Astrocyte (in vitro differentiated cells and primary cell): ENCODE data around the gene HSPA4.

Source experiments
- EZH2 ChIP-seq: IDR thresholded peaks from 2 replicates; pipeline ENCODE4 v1.6.1; 2012; ENCODE audit warnings: mild to moderate bottlenecking, low read length, inconsistent platforms; ENCODE audit not compliant: insufficient read depth
- TF ChIP-seq, protein P1 (sequence below): IDR thresholded peaks from 2 replicates; pipeline ENCODE4 v1.5.1; 2011; ENCODE audit warnings: low read depth, mild to moderate bottlenecking, inconsistent platforms, low read length, moderate library complexity; ENCODE audit not compliant: insufficient read depth

DNA sequence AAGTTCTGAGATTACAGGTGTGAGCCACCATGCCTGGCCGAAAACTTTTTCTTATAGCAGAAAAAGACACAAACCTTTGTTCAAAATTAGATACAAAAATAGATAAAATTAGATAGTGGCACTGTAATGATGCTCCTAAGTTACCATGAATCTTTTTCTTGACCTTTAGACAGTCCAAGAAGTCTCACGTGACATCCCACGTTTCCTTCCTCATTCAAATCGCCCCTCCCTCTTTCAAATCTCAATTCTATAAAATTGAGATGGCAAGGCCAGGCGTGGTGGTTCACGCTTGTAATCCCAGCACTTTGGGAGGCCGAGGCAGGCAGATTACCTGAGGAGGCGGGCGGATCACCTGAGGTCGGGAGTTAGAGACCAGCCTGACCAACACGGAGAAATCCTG is 17.7 kb upstream of the HSPA4 start:
- TF ChIP-seq, protein P1, sequence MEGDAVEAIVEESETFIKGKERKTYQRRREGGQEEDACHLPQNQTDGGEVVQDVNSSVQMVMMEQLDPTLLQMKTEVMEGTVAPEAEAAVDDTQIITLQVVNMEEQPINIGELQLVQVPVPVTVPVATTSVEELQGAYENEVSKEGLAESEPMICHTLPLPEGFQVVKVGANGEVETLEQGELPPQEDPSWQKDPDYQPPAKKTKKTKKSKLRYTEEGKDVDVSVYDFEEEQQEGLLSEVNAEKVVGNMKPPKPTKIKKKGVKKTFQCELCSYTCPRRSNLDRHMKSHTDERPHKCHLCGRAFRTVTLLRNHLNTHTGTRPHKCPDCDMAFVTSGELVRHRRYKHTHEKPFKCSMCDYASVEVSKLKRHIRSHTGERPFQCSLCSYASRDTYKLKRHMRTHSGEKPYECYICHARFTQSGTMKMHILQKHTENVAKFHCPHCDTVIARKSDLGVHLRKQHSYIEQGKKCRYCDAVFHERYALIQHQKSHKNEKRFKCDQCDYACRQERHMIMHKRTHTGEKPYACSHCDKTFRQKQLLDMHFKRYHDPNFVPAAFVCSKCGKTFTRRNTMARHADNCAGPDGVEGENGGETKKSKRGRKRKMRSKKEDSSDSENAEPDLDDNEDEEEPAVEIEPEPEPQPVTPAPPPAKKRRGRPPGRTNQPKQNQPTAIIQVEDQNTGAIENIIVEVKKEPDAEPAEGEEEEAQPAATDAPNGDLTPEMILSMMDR: no peak
- no peak for TF ChIP-seq EZH2
